DOHH2 (cell line): ENCODE data around the gene TSPAN2.

Experiments used
- H3F3A ChIP-seq: fragments of 200-600 bp; sonication (generic), shearing (Covaris generic); 2 replicates; pipeline ENCODE4 v1.6.0; 2016; ENCODE audit warnings: antibody characterized with exemption, mild to moderate bottlenecking; ENCODE audit not compliant: control insufficient read depth, insufficient read depth
- H3K27ac ChIP-seq: fragments of 200-600 bp; sonication (generic); 2 replicates; pipeline ENCODE4 v1.5.1; 2014; ENCODE audit warnings: low read depth, mild to moderate bottlenecking, low read length, moderate library complexity
- H3K27me3 ChIP-seq: fragments of 200-600 bp; sonication (generic); 2 replicates; pipeline ENCODE4 v1.6.1; 2014; ENCODE audit warnings: mild to moderate bottlenecking, low read length, mixed read lengths; ENCODE audit not compliant: control insufficient read depth
- H3K36me3 ChIP-seq: fragments of 200-600 bp; sonication (generic); 2 replicates; pipeline ENCODE4 v1.6.1; 2014; ENCODE audit warnings: mild to moderate bottlenecking, low read length, moderate library complexity, mixed read lengths; ENCODE audit not compliant: control insufficient read depth
- H3K4me1 ChIP-seq: fragments of 200-600 bp; sonication (generic); 2 replicates; pipeline ENCODE4 v1.6.1; 2014; ENCODE audit warnings: mild to moderate bottlenecking, low read length, mixed read lengths; ENCODE audit not compliant: control insufficient read depth
- H3K4me2 ChIP-seq: fragments of 200-600 bp; sonication (generic); 2 replicates; pipeline ENCODE4 v1.6.0; 2014; ENCODE audit warnings: mild to moderate bottlenecking, low read length, moderate library complexity
- H3K4me3 ChIP-seq: fragments of 200-600 bp; sonication (generic); 2 replicates; pipeline ENCODE4 v1.5.1; 2014; ENCODE audit warnings: mild to moderate bottlenecking, low read length, mixed read lengths
- H3K79me2 ChIP-seq: fragments of 200-600 bp; sonication (generic); 2 replicates; pipeline ENCODE4 v1.6.1; 2014; ENCODE audit warnings: mild to moderate bottlenecking, low read length, mixed read lengths; ENCODE audit not compliant: control insufficient read depth
- H3K9me2 ChIP-seq: fragments of 200-600 bp; sonication (generic); replicated peaks from 2 replicates; pipeline ENCODE4 v1.6.1; 2014; ENCODE audit warnings: mild to moderate bottlenecking, low read length, mixed read lengths; ENCODE audit not compliant: control insufficient read depth
- H3K9me3 ChIP-seq: fragments of 200-600 bp; sonication (generic); 2 replicates; pipeline ENCODE4 v1.6.1; 2014; ENCODE audit warnings: antibody characterized with exemption, low read length, mixed read lengths; ENCODE audit not compliant: control insufficient read depth, insufficient read depth
- H4K20me1 ChIP-seq: fragments of 200-600 bp; sonication (generic); 2 replicates; pipeline ENCODE4 v1.6.0; 2014; ENCODE audit warnings: low read depth, mild to moderate bottlenecking, antibody characterized with exemption, low read length, moderate library complexity; ENCODE audit not compliant: control insufficient read depth, insufficient read depth
- CTCF ChIP-seq: fragments of 200-600 bp; sonication (generic); IDR thresholded peaks from one replicate; pipeline ENCODE4 v1.5.1; 2014; ENCODE audit warnings: antibody characterized with exemption, mild to moderate bottlenecking, low read depth, low read length; ENCODE audit not compliant: poor library complexity, severe bottlenecking
- EZH2phosphoT487 ChIP-seq: fragments of 200-600 bp; sonication (generic); IDR thresholded peaks from 2 replicates; pipeline ENCODE4 v1.6.1; 2017; ENCODE audit warnings: borderline replicate concordance, mild to moderate bottlenecking, antibody characterized with exemption, low read length, moderate library complexity, mixed read lengths

TSPAN2 gene

GRCh38 chr1:115084902-115085511, 4.3 kb downstream of the TSPAN2 start:
- H3K4me1 ChIP-seq = no peaks in the 10 kb centered on the region
- TF ChIP-seq EZH2phosphoT487 = no peak
- TF ChIP-seq CTCF = no peak
- H3K9me2 ChIP-seq = no peaks in the 10 kb centered on the region
- no peaks in the 10 kb centered on the region for H3K36me3 ChIP-seq
- H3K4me2 ChIP-seq = no peak overlapping the region
- H3F3A ChIP-seq = no peaks in the 10 kb centered on the region
- H3K27me3 ChIP-seq = no peaks in the 10 kb centered on the region
- H3K27ac ChIP-seq = no peak overlapping the region
- H3K79me2 ChIP-seq = no peaks in the 10 kb centered on the region
- no peak overlapping the region for H3K4me3 ChIP-seq
- no peaks in the 10 kb centered on the region for H4K20me1 ChIP-seq
- H3K9me3 ChIP-seq = no peaks in the 10 kb centered on the region

- no peak for TF ChIP-seq CTCF
- TF ChIP-seq EZH2phosphoT487 = no peak
- no peaks in the 10 kb centered on the region for H3K36me3 ChIP-seq
- no peaks in the 10 kb centered on the region for H3K27me3 ChIP-seq
- no peak overlapping the region for H3K4me3 ChIP-seq
- no peaks in the 10 kb centered on the region for H3K79me2 ChIP-seq
- H3F3A ChIP-seq = no peaks in the 10 kb centered on the region
- no peak overlapping the region for H3K4me2 ChIP-seq
- H3K27ac ChIP-seq = no peak overlapping the region
- no peaks in the 10 kb centered on the region for H4K20me1 ChIP-seq
- no peaks in the 10 kb centered on the region for H3K9me3 ChIP-seq
- no peaks in the 10 kb centered on the region for H3K4me1 ChIP-seq
- H3K9me2 ChIP-seq = no peaks in the 10 kb centered on the region
Observed at GRCh38 chr1:115082949-115083348, 6.4 kb downstream of the TSPAN2 start.

- no peaks in the 10 kb centered on the region for H3K27me3 ChIP-seq
- no peak overlapping the region for H3K4me2 ChIP-seq
- no peaks in the 10 kb centered on the region for H3K36me3 ChIP-seq
- no peaks in the 10 kb centered on the region for H3K9me2 ChIP-seq
- H3F3A ChIP-seq = no peaks in the 10 kb centered on the region
- no peaks in the 10 kb centered on the region for H3K9me3 ChIP-seq
- no peak for TF ChIP-seq EZH2phosphoT487
- no peaks in the 10 kb centered on the region for H3K79me2 ChIP-seq
- H3K27ac ChIP-seq = no peak overlapping the region
- no peaks in the 10 kb centered on the region for H3K4me1 ChIP-seq
- no peaks in the 10 kb centered on the region for H4K20me1 ChIP-seq
- H3K4me3 ChIP-seq = no peak overlapping the region
Observed at GRCh38 chr1:115078708-115079107, 10.6 kb downstream of the TSPAN2 start.

DNA sequence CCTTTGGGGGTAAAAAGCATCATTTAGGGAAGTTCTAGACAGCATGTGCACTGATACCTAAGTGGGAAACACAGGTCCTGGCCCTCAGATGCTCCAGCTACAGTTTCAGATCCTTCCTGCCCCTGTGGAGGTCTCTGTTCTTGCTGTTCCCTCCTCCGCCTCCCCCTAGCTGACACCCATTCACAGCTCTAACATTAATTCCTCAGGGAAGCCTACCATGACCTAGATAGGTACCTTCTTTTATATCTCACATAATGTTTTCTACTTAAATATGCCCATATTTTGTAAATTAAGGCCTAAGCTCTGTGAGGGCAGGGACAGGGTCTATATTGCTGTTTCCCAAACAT, 11.3 kb downstream of the TSPAN2 start:
- H3K36me3 ChIP-seq = no peaks in the 10 kb centered on the region
- H3K9me2 ChIP-seq = no peaks in the 10 kb centered on the region
- H4K20me1 ChIP-seq = no peaks in the 10 kb centered on the region
- no peaks in the 10 kb centered on the region for H3K9me3 ChIP-seq
- no peak overlapping the region for H3K4me2 ChIP-seq
- H3K27me3 ChIP-seq = no peaks in the 10 kb centered on the region
- H3K79me2 ChIP-seq = no peaks in the 10 kb centered on the region
- no peaks in the 10 kb centered on the region for H3K4me1 ChIP-seq
- H3F3A ChIP-seq = no peaks in the 10 kb centered on the region
- H3K27ac ChIP-seq = no peak overlapping the region
- no peak overlapping the region for H3K4me3 ChIP-seq
- TF ChIP-seq CTCF (no peak), EZH2phosphoT487 (no peak)
